ENCODE measurements around the gene DYNLL2.

Gene DYNLL2

DNA sequence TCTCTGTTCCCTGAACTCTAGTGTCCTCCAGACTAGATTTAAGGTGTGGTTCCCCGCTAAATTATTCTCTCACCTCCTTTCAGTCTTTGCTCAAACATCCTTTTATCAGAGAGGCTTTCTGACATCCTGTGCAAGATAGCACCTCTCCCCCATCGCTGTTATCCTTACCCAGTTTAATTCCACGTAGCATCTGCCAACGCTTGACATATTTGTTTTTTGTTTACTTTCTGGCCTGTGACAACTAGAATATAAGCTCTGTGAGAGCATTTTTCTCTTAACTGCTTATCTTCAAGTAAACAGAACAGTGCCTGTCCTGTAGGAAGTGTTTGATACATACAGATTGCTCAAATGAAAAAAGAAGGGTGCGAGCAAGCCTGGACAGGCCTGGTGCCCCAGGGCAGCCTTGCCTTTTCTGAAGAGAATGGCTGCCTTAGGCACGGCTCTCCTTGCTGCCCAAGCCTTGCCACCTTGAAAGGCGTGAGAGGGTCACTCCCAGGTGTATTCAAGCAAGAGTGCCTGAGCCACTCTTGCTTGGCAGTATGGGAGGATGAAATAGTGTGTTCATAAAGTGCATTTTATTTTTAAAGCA lies 9.7 kb downstream of the DYNLL2 start:
- Histone ChIP-seq H3K27me3 (ENCODE audit: insufficient read depth, poor library complexity, severe bottlenecking) (no peaks in the 10 kb centered on the region), H3K27ac (replicated peaks) (no peak overlapping the region), H3K4me3 (replicated peaks; ENCODE audit: insufficient read depth, low read length) (no peak overlapping the region)
- no peak for DNase-seq (ENCODE audit: low read depth in 1 of 2, low spot score in 1 of 2)
- TF ChIP-seq GABPA (IDR thresholded peaks at IDR 0.05; ENCODE audit: low read depth) = no peak
- no peak for TF ChIP-seq SPI1 (IDR thresholded peaks at IDR 0.05; ENCODE audit: borderline replicate concordance, low read depth)
- no peak for TF ChIP-seq POLR2AphosphoS5 (IDR thresholded peaks at IDR 0.05; ENCODE audit: low read depth)
- no peak for TF ChIP-seq CTCF (IDR thresholded peaks at IDR 0.05; ENCODE audit: insufficient read depth, low read length)
- TF ChIP-seq, protein P1, sequence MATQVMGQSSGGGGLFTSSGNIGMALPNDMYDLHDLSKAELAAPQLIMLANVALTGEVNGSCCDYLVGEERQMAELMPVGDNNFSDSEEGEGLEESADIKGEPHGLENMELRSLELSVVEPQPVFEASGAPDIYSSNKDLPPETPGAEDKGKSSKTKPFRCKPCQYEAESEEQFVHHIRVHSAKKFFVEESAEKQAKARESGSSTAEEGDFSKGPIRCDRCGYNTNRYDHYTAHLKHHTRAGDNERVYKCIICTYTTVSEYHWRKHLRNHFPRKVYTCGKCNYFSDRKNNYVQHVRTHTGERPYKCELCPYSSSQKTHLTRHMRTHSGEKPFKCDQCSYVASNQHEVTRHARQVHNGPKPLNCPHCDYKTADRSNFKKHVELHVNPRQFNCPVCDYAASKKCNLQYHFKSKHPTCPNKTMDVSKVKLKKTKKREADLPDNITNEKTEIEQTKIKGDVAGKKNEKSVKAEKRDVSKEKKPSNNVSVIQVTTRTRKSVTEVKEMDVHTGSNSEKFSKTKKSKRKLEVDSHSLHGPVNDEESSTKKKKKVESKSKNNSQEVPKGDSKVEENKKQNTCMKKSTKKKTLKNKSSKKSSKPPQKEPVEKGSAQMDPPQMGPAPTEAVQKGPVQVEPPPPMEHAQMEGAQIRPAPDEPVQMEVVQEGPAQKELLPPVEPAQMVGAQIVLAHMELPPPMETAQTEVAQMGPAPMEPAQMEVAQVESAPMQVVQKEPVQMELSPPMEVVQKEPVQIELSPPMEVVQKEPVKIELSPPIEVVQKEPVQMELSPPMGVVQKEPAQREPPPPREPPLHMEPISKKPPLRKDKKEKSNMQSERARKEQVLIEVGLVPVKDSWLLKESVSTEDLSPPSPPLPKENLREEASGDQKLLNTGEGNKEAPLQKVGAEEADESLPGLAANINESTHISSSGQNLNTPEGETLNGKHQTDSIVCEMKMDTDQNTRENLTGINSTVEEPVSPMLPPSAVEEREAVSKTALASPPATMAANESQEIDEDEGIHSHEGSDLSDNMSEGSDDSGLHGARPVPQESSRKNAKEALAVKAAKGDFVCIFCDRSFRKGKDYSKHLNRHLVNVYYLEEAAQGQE (IDR thresholded peaks at IDR 0.05; ENCODE audit: insufficient replicate concordance, low read depth) = no peak

GRCh38 chr17:58094118-58094517 lies 10.9 kb downstream of the DYNLL2 start:
- Histone ChIP-seq H3K27ac (replicated peaks) (no peak overlapping the region), H3K27me3 (ENCODE audit: insufficient read depth, poor library complexity, severe bottlenecking) (no peaks in the 10 kb centered on the region), H3K4me3 (replicated peaks; ENCODE audit: insufficient read depth, low read length) (no peak overlapping the region)
- TF ChIP-seq SPI1 (IDR thresholded peaks at IDR 0.05; ENCODE audit: borderline replicate concordance, low read depth) (no peak), CTCF (IDR thresholded peaks at IDR 0.05; ENCODE audit: insufficient read depth, low read length) (no peak), POLR2AphosphoS5 (IDR thresholded peaks at IDR 0.05; ENCODE audit: low read depth) (no peak), GABPA (IDR thresholded peaks at IDR 0.05; ENCODE audit: low read depth) (no peak)
- TF ChIP-seq, protein P1 (IDR thresholded peaks at IDR 0.05; ENCODE audit: insufficient replicate concordance, low read depth) = no peak
- DNase-seq (ENCODE audit: low read depth in 1 of 2, low spot score in 1 of 2) = no peak

GRCh38 chr17:58096892-58097291 lies 13.7 kb downstream of the DYNLL2 start:
- TF ChIP-seq CTCF (IDR thresholded peaks at IDR 0.05; ENCODE audit: insufficient read depth, low read length) = no peak
- no peak for TF ChIP-seq POLR2AphosphoS5 (IDR thresholded peaks at IDR 0.05; ENCODE audit: low read depth)
- TF ChIP-seq SPI1 (IDR thresholded peaks at IDR 0.05; ENCODE audit: borderline replicate concordance, low read depth) = no peak
- TF ChIP-seq, protein P1 (IDR thresholded peaks at IDR 0.05; ENCODE audit: insufficient replicate concordance, low read depth) = no peak
- TF ChIP-seq GABPA (IDR thresholded peaks at IDR 0.05; ENCODE audit: low read depth) = no peak
- no peak overlapping the region for H3K4me3 ChIP-seq (replicated peaks; ENCODE audit: insufficient read depth, low read length)
- H3K27me3 ChIP-seq (ENCODE audit: insufficient read depth, poor library complexity, severe bottlenecking) = no peaks in the 10 kb centered on the region
- DNase-seq (ENCODE audit: low read depth in 1 of 2, low spot score in 1 of 2) = no peak
- H3K27ac ChIP-seq (replicated peaks) = no peak overlapping the region
